Stimulated activated CD8-positive, alpha-beta memory T cell treated with anti-CD3 and anti-CD28 coated beads, Interleukin-7, amount 100 ng/mL, for 1 hour (primary cell): Measurements from ENCODE around the gene CYP8B1.

ENCODE experiments used
- DNase-seq, 2 donors: peaks; one replicate each; pipeline ENCODE4 v3.0.0-alpha.2; 2020; ENCODE audit warnings: low read depth in 2 of 2

The CYP8B1 gene

GRCh38 chr3:42853739-42854302 is 21.9 kb downstream of the CYP8B1 start:
- DNase-seq = no peak

DNA sequence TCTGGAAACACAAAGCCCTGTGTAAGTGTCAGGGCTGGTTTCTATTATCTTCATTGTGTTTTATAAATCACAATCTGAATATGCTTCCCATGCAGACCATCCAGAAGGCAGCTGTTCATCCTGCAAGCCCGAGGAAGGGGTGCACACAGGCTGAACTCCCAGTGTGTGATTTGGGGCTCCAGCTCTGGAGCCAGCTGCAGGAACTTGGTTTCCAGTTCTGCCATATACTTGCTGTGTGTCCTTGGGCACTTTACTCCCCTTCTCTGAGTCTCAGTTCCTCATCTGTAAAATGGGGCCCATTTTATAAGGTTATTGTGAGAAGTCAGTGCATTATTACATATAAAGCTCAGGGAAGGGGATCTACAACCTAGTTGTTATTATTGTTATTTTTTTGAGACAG is 22.6 kb downstream of the CYP8B1 start:
- no peak for DNase-seq

- no peak for DNase-seq
These were observed 23.2 kb downstream of the CYP8B1 start for GRCh38 chr3:42852441-42852840.

DNA sequence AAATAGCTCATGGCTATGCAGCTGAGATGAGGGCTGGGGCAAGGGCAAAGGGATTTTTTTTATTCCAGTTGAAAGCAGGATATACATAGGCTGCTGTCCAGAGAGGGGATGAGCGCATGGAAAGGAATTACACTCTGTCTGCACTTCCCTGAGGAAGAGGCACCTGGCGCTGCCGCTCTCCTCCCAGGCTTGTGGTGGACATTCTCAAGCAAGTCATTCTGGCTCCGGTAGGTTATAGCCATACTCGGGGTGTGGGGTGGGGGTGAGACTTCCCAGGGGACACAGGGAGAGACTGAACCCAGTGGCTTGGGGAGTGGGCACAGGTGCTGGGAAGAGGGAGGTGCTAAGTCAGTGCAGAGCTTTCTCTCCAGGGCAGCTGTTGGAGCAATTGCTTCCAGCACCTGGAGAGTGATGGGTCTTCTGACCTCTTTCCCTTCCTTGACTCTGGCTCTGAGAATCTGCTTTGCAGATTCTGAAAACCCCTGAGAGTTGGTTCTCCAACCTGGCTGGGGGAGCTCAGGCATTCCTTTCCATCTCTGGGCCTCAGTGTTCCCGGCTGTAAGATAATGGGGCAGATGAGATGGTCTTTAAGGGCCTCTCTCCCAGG is 24.3 kb downstream of the CYP8B1 start:
- no peak for DNase-seq

DNA sequence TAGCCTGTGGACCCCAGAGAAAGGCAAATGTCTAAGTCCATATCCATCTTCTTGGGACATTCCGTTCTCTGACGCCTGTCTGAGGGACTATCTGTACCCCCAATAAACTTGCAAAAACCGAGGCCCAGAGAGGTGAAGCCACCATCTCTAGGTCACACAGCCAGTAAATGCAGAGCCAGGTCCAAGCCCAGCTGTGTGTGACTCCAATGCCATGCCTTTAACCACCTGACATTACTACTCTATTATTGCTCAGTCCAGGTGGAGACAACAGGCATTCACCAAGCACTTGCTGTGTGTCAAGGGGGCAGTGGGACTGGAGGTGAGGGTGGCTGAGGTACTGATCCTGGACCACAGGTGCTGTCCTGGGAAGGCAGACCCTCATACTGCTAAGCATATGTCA is 25.4 kb downstream of the CYP8B1 start:
- DNase-seq = no peak

DNA sequence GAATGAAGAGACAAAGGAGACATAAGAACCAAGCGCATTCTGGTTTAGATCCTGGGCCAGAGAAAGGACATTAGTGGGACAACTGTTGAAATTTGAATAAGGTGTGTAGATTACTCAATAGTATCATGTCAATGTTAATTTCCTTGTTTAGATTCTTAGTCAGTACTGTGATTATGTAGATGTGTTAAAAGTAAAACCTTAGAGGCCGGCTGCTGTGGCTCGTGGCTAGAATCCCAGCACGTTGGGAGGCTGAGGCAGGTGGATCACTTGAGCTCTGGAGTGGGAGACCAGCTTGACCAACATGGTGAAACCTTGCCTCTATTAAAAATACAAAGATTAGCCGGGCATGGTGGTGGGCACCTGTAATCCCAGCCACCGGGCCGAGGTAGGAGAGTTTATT is 26.7 kb downstream of the CYP8B1 start:
- DNase-seq = no peak

- no peak for DNase-seq
These were observed 27.9 kb downstream of the CYP8B1 start for GRCh38 chr3:42847731-42848130.

DNA sequence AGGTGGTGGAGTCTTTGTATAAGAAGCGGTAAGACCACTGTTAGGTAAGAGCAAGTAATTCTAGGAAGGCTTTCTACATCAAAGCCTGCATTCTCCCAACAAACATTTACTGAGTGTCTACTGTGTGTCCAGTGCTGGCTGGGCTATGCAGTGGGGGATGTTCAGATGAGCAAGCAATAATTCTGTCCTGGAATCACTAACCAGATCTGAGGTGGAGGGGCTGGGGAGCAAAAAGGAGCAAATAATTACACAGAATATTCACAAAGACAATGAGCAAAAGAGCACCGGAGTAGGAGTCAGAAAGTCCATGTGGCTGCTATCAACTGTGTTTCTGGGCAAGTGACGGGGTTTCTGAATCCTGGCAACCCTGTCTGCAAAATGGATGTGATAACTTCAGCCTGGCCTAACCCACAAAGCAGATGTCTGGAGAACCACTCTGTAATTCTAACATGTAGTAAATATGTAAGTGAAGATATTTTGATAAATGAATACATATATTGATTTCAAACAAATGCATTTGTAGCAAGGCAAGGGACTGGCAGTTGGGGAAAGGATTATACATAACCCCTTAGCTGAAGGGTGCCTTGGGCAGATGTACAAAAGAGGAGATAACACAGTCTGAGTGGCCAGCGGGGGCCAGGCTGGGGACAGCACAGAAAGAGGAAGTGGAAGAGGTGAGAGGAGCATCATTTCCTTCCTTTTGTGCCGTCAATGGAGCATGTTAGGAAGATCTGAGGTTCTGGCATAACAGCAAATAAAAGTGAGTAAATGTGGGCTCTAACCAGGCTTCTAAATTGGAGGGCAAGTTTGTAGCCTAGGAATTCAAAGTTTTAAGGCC is 28.8 kb downstream of the CYP8B1 start:
- no peak for DNase-seq

- no peak for DNase-seq
These were observed 30.9 kb downstream of the CYP8B1 start for GRCh38 chr3:42844815-42845214.

- no peak for DNase-seq
These were observed 31.3 kb downstream of the CYP8B1 start for GRCh38 chr3:42844412-42844713.

DNA sequence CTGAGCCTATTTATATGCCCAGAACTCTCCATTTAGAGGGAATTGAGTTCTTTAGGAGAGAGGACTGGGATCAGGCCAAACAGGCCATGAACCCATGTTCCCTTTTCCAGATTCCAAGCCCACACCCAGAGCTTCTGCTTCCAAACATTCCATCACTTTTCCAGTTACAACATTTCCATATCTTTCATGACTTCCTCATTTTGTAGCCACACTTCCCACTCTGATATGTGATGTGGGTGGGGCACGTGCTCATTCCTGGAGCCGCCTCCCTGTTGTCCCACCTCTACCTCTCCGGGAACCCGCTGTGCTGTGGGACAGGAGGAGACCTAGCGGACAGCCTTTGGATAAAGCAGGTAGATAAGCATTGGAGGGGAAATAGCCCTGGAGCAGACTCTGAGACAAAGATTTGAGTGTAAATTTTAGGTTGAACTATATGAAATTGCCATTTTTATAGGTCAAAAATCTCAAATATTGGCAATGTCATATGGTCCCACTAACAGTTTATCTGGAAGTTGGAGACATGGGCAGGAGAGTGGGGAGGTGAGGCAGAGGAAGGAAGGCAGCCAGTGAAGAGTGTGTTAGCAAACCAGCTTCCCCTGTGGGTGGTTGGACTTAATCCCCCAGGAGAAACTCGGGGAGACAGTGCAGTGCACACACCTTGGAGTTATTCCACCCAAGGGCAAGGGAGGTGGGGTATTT is 31.8 kb downstream of the CYP8B1 start:
- no peak for DNase-seq

- no peak for DNase-seq
These were observed 34.3 kb downstream of the CYP8B1 start for GRCh38 chr3:42841332-42841731.

GRCh38 chr3:42839616-42840015 is 36.1 kb downstream of the CYP8B1 start:
- DNase-seq = no peak

GRCh38 chr3:42838571-42838970 is 37.1 kb downstream of the CYP8B1 start:
- no peak for DNase-seq

GRCh38 chr3:42836150-42837123 is 39.2 kb downstream of the CYP8B1 start:
- DNase-seq = no peak

GRCh38 chr3:42831321-42831713 is 44.4 kb downstream of the CYP8B1 start:
- peak; percentile 38 to 66 for DNase-seq

GRCh38 chr3:42830437-42831320 is 45.0 kb downstream of the CYP8B1 start:
- no peak for DNase-seq

GRCh38 chr3:42829628-42830436 is 45.8 kb downstream of the CYP8B1 start:
- DNase-seq = no peak

GRCh38 chr3:42829083-42829627 is 46.5 kb downstream of the CYP8B1 start:
- DNase-seq = no peak
